ENCODE results near the gene SERPINB7.
A peak's percentile ranks its signal among the peaks of the same experiment; 100 is the strongest.

SERPINB7 gene

DNA sequence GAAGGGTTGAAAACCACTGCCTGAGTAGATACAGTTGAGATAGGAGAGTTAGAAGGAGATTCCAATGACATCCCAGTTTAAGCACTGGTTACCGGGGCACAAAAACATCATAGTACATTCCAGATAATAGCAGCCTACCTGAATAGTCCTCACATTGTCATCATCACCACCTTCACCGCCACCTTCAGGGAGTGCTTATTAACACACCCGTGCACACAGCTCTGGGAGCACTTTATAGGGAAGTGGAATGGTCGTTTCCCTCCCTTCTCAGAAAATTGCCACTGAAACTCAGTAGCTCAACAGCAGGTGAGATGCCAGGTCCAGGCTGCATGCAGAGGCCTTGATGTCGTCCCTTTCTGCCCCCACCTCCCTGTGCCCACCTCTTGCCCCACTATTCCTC lies 8.2 kb downstream of the SERPINB7 start:
- DNase-seq (ENCODE audit: low read depth), result no peak
- H3K4me3 ChIP-seq (ENCODE audit: low read depth, low read length), result no peak overlapping the region
- TF ChIP-seq CTCF (IDR thresholded peaks at IDR 0.05; ENCODE audit: control insufficient read depth, extremely low read depth, insufficient read depth), result peak; percentile 39; the same call in 1 of the 2 replicates

GRCh38 chr18:63784787-63785452 lies 9.7 kb downstream of the SERPINB7 start:
- no peak for DNase-seq (ENCODE audit: low read depth)
- no peak for TF ChIP-seq CTCF (IDR thresholded peaks at IDR 0.05; ENCODE audit: control insufficient read depth, extremely low read depth, insufficient read depth)
- H3K4me3 ChIP-seq (ENCODE audit: low read depth, low read length), result no peak overlapping the region

GRCh38 chr18:63787673-63788072 lies 12.5 kb downstream of the SERPINB7 start:
- DNase-seq (ENCODE audit: low read depth), result no peak
- no peak overlapping the region for H3K4me3 ChIP-seq (ENCODE audit: low read depth, low read length)
- TF ChIP-seq CTCF (IDR thresholded peaks at IDR 0.05; ENCODE audit: control insufficient read depth, extremely low read depth, insufficient read depth), result no peak

GRCh38 chr18:63788447-63789096 lies 13.4 kb downstream of the SERPINB7 start:
- TF ChIP-seq CTCF (IDR thresholded peaks at IDR 0.05; ENCODE audit: control insufficient read depth, extremely low read depth, insufficient read depth), result no peak
- DNase-seq (ENCODE audit: low read depth), result no peak
- H3K4me3 ChIP-seq (ENCODE audit: low read depth, low read length), result no peak overlapping the region

- no peak for DNase-seq (ENCODE audit: low read depth)
- H3K4me3 ChIP-seq (ENCODE audit: low read depth, low read length), result no peak overlapping the region
- TF ChIP-seq CTCF (IDR thresholded peaks at IDR 0.05; ENCODE audit: control insufficient read depth, extremely low read depth, insufficient read depth), result no peak
Observed at GRCh38 chr18:63789327-63789726, 14.1 kb downstream of the SERPINB7 start.

DNA sequence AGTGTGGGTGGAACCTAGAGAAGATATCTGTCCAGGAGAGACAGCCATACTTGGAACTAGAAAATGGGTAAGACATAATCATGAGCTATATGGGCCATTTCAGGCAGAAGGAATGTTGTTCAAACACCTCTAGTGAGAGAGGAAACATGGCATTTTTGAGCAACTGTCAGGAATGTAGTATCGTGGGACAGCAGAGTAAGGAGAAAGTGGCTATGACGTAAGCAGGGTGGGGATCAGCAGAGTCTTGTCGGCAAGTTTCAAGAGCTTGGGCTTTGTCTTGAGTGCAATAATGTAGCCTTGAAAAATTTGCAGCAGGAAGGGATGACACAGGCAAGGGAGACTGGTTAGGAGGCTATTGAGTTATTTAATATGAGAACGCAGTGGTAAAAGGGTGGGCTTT lies 20.4 kb downstream of the SERPINB7 start:
- DNase-seq (ENCODE audit: low read depth), result no peak
- no peak overlapping the region for H3K4me3 ChIP-seq (ENCODE audit: low read depth, low read length)
- TF ChIP-seq CTCF (IDR thresholded peaks at IDR 0.05; ENCODE audit: control insufficient read depth, extremely low read depth, insufficient read depth), result no peak

GRCh38 chr18:63799189-63799588 lies 24.0 kb downstream of the SERPINB7 start:
- no peak for DNase-seq (ENCODE audit: low read depth)
- TF ChIP-seq CTCF (IDR thresholded peaks at IDR 0.05; ENCODE audit: control insufficient read depth, extremely low read depth, insufficient read depth), result no peak
- H3K4me3 ChIP-seq (ENCODE audit: low read depth, low read length), result no peak overlapping the region

Measured in LNCaP clone FGC (cell line).